Activated CD8-positive, alpha-beta memory T cell treated with anti-CD3 and anti-CD28 coated beads for 36 hours (primary cell): ENCODE results near the gene IFI27. TPM values are rescaled to one million over a fixed set of nuclear protein-coding genes. Genes with fewer than 3 reads are reported as not detected.
"Not testable (repeated sequence)": the region's sequence is repeated elsewhere in the genome, so short reads cannot be mapped to it uniquely, and the experiment has no call there.

Experiments
- CTCF ChIA-PET: fragments of 350-600 bp; sonication (Branson Sonifier 250); formaldehyde crosslinking; loops from one replicate; lab custom pipeline; 2021; ENCODE audit warnings: antibody characterized with exemption; lab: Charles Lee
- POLR2A ChIA-PET: fragments of 350-600 bp; sonication (Branson Sonifier 250); formaldehyde crosslinking; loops from one replicate; lab custom pipeline; 2021; ENCODE audit warnings: antibody characterized with exemption; lab: Charles Lee
- total RNA-seq, 2 experiments: library from RNA; stranded (reverse); gene quantifications; one replicate each; pipeline ENCODE4 v1.2.3, GENCODE V29; 2021

Gene IFI27
- total RNA-seq, result 1 to 10 TPM; 1.1 to 1.3 TPM

DNA sequence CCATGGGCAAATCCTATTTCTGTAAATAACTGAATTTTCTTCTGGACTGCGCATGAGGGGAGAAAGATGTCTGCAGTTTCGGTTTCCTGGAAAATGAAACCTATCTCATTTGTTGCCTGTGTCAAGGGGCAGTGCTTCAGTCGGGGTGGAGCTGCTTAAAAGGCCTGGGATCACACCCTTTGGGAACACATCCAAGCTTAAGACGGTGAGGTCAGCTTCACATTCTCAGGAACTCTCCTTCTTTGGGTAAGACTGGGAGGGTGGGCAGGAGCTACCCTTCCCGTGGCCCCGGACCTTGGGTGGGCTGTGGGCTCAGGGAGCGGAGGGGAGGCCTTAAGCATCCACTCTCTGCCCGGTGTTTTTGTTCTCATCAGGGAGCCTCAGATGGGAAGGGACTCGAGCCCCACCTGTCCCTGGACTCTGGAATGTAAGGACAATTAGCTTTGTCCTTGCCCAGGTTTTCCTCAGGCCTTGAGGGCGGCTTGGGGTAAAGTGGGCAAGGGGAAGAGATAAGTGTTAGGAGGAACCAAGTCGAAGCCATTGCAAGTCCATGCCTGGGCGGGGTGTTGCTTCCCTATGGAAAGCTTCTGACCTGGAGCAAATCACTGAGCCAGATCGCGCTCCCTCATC, at the start of gene IFI27:
IFI27 (plus strand) TSS at position 185 of the 630 bp plus-strand sequence.
- POLR2A ChIA-PET, result no interaction called here
- CTCF ChIA-PET, result no interaction called here

DNA sequence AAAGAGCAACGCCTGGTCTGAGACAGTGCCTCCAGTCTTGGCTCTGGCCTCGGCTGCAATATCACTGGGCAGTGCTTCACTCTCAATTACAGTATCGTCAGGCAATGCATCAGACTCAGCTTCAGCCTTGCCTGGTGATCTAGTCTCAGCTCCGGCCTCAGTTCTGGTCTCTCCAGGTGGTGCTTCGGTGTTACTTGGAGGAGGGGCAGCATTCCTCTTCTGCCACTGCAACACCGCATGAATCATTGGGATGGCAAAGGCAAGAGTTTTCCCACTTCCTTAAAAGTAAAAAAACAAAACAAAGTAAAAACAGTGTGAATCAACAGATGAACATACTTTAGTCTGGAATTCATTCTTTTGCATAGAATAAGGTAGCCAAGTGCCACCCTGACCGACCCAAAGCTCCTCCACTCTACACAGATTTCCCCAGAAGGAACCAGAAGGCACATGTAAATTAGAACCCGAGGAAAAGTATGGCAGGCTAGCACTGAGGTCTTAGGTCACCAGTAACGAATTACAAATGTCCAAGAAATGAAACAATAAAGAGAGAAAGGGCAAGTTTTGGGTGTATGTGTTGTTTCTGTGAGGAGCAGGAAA, 48.1 kb upstream of the IFI27 start:
- POLR2A ChIA-PET, result no interaction called here
- CTCF ChIA-PET, result interaction anchor here (1.3 kb wide), 1 partner anchor 12 kb away, joined by 3 read pairs; no protein-coding TSS in a partner anchor

DNA sequence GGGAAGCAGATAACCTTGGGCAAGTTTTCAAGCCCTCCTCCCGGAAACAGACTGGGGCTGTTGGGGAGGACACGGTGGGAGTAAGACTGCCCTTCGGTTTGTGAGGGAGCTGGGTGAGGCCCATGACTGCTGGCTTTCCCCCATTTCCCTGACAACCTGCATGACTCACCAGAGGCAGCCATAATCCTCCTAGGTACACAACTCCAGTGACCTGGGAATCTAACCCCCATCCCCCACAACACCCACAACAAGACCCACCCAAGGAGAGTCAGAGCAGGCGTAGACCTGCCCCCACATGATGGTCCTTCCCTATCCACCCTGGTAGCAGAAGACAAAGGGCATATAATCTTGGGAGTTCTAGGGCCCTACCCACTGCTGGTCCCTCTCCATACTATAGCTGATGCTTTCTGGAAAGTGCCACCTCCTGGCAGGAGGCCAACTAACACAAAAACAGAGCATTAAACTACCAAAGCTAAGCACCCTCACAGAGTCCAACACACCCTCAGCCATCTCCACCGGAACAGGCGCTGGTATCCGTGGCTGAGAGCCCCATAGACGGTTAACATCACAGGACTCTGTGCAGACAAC, 44.4 kb upstream of the IFI27 start:
- CTCF ChIA-PET, result no interaction called here
- POLR2A ChIA-PET, result no interaction called here

DNA sequence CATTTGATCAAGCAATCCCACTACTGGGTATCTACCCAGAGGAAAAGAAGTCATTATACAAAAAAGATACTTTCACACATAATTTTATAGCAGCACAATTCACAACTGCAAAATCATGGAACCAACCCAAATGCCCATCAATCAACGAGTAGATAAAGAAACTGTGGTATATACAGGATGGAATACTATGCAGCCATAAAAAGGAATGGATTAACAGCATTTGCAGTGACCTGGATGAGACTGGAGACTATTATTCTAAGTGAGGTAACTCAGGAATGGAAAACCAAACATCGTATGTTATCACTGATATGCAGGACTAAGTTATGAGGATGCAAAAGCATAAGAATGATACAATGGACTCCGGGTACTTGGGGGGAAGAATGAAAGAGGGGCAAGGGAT, 38.5 kb upstream of the IFI27 start:
- CTCF ChIA-PET, POLR2A ChIA-PET: not testable (repeated sequence)

DNA sequence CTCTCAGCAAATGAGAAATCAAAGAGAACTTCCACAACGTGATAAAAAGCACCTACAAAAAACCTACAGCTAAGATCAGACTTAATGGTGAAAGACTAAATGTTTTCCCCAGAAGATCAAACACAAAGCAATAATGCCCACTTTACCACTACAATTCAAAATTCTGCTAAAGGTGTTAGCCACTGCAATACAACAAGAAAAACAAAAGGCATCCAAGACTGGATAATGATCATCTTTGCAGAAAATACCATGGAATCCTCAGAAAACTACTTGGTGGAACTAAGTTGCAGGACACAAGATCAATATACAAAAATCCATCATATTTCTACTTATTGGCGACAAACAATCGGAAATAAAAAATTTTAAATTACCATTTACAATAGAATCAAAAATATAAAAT, 36.0 kb upstream of the IFI27 start:
- ChIA-PET POLR2A (no interaction called here), CTCF (interaction anchor here (0.7 kb wide), 1 partner anchor 135 kb away, joined by 3 read pairs; no protein-coding TSS in a partner anchor)

DNA sequence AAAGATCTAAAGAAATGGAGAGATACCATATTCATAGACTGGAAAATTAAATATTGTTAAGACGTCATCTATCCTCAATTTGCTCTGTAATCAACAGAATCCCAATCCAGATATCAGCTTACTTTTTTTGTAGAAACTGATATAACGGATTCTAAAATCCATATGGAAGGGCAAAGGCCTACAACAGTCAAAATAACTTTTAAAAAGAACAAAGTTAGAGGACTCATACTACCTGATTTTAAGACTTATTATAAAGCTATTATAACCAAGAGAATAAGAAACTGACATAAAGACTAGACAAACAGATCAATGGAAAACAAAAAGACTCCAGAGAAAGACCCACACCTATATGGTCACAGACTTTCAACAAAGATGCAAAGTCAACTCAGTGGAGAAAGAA, 35.5 kb upstream of the IFI27 start:
- POLR2A ChIA-PET, result no interaction called here

DNA sequence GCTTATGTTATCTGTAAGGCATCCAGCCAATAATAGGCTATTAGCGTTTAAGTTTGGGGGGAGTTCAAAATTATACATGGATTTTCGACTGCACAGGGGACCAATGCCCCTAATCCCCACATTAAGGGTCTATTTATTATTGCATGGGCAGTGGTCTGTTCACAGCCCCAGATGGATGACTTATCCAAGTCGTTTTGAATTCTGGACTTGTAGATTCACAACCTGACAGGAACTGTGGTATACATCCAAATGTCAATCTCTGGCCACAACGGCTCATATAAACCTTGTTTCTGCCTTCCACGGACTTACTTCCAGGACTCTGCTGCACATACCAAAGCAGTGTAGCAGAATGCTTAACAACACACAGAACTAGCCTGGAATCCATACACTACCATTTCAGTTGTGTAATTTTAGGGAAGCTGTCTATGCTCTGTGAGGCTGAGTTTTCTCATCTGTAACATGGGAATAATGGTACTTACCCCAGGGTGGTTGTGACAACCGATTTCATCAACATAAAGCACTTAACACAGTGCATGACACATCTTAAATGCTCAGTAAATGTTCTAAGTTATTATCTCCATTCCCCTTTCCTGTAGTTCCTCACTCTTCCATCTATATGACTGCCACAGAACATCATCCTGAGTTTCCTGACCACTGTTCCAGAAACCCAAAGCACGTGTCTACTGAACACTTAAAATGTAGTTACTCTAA, 33.3 kb upstream of the IFI27 start:
- ChIA-PET CTCF (no interaction called here), POLR2A (no interaction called here)

More for the DNA sequence above, 35.5 kb upstream of the IFI27 start:
- CTCF ChIA-PET, result interaction anchor here (0.7 kb wide), 1 partner anchor 135 kb away, joined by 3 read pairs; no protein-coding TSS in a partner anchor

DNA sequence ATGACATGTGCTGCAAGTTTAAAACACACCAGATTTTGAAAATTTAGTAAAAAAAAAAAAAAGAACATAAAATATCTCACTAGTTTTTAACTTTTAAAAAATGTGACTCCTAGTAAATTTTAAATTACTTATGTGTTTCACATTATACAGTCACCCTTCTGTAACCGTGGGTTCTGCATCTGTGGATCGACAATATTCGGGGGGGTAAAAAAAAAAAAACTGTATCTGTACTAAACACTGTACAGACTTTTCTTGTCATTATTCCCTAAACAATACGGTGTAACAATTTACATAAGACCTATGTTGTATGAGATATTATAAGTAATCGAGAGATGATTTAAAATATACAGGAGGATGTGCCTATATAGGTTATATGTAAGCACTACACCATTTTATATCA, 32.7 kb upstream of the IFI27 start:
- ChIA-PET CTCF (no interaction called here), POLR2A (interaction anchor here (0.6 kb wide), 1 partner anchor 97 kb away, joined by 3 read pairs; no protein-coding TSS in a partner anchor)

DNA sequence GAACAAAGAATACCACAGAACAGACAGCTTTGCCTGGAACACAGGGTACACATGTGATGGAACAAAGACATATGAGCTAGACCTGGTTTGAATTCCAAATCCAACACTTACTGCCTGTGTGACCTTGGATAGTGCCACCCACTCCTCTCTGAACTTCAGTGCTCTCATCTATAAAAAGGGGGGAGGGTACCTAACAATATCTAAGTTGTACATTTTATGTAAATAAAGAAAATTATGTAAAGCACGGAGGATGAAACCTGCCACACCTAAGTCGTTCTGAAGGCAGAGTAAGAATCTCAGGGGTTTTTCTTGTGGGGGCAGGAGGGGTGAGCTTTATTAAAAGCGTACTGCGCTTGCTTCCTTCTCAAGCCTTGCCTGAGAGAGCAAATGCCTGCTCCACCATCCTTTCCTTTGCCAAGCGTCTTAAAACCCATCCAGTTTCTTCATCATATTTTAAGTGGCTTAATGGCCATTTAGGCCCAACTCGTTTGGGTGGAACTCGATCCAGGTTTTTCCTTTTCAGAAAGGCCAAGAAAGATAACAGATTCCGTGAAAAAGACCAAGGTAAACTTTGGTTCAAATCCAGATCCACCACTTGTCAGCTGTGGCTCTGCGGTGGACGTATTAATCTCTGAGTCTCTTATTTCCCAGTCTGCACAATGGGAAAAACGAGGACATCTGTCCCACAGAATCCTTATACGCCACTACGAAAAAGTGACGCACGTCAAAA, 30.5 kb upstream of the IFI27 start:
- CTCF ChIA-PET, result interaction anchor here (0.7 to 2.4 kb wide), 3 partner anchors 31 to 100 kb away, joined by 3 to 8 read pairs (median 3); no protein-coding TSS in a partner anchor
- POLR2A ChIA-PET, result no interaction called here

DNA sequence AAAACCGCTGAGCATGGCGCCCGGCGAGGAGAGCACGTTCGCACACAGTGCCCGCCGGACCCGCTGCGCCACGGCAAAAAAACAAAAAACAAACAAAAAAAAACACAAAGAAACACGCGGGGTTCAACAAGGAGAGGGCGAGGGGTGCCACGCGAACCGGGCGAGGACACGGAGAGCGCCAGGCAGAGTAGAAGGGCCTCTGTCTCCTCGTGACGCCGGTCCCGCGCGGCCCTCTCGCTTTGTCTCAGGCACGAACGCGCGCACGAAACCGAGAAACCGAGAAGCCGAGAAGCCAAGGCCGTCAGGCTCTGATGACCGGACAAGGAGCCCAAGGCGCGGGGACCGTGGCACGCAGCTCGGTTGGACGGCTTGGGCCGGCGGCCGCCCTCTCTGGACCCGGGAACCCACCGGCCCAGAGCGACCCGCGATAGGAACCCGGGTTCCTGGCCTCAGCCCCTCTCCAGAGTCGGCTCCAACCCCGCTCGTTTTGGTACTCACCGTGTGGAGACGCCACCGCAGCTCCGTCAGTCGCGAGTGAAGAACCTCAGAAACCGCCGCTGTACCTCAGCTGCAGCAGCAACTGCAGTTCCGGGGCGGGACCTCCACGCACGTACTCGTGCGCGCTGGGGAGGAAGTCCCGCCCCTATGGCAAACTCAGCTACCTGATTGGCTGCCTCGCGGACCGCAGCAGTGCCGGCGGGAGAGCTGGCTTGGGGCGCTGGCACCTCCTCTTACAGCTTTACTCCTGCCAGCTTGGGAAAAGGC, 29.7 kb upstream of the IFI27 start, which contains the start of the genes DDX24 and IFI27L1:
DDX24 (minus strand) TSS at position 582 of the 765 bp plus-strand sequence. CDS start 1,460 bp downstream, outside the sequence.
IFI27L1 (plus strand) TSS at position 690 of the 765 bp plus-strand sequence. CDS start 15,628 bp downstream, outside the sequence.
- CTCF ChIA-PET, result interaction anchor here (0.7 to 2.4 kb wide), 5 partner anchors 24 to 99 kb away, joined by 3 to 8 read pairs (median 5); no protein-coding TSS in a partner anchor
- POLR2A ChIA-PET, result interaction anchor here (0.6 to 2.1 kb wide), 5 partner anchors 12 to 89 kb away, joined by 3 to 9 read pairs (median 5); partner anchors contain the start of gene IFI27L2

DNA sequence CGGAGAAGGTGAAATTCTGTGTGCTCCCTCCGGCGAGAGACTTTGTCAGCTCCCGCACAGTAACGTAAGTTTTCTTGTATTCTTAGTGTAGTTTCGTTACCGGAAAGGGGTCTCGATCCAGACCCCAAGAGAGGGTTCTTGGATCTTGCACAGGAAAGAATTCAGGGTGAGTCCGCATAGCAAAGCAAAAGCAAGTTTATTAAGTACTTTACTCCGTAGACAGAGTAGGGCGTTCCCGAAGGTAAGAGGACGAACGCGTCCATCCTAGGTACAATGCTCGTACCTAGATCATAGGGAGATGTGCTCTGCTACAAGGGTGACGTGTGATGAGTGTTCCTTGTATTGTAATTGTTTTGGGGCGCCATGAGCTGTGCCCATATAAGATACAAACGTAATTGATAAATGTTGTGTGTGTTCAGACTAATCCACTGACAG, 29.1 kb upstream of the IFI27 start:
- CTCF ChIA-PET, result interaction anchor here (0.9 to 2.4 kb wide), 5 partner anchors 25 to 142 kb away, joined by 3 to 8 read pairs (median 5); no protein-coding TSS in a partner anchor

DNA sequence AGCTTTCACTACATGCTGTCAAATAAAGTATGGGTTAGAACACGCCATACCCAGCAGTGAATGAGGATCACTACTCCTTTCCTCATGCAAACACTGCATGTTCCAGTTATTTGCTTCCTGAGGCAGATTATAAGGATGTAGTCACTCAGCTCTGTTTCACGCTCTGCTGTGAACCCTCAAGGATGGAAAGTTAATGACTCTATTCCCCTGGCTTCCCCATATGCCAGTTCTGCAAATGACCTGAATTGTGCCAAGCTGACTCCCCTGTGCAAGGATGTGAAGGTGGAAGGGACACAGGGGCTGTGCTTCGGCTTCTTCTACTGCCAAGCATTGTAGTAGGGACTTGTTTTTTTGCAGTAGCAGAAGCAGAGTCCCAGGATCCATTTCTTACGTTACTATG, 22.6 kb upstream of the IFI27 start:
- POLR2A ChIA-PET, result no interaction called here
- CTCF ChIA-PET, result no interaction called here

More for the DNA sequence above, 29.1 kb upstream of the IFI27 start:
- POLR2A ChIA-PET, result interaction anchor here (0.6 to 2.1 kb wide), 4 partner anchors 11 to 48 kb away, joined by 5 to 9 read pairs (median 5); partner anchors contain the start of gene IFI27L2

DNA sequence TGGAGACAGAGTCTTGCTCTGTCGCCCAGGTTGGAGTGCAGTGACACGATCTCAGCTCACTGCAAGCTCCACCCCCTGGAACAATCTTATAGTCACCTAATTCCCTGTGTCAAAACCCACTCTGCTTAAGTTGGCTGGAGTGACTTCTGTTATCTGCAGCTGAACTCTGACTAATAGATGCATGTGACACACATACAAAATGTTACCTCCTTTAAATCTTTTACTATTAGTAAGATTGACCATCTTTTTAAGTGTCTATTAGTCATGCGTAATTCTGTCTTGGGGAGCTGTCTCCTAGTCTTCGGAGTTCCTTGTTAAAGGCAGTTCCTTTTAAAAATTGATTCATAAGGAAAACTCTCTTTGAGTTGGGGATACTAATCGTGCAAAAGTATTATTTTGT, 22.0 kb upstream of the IFI27 start:
- ChIA-PET CTCF (no interaction called here), POLR2A (no interaction called here)

DNA sequence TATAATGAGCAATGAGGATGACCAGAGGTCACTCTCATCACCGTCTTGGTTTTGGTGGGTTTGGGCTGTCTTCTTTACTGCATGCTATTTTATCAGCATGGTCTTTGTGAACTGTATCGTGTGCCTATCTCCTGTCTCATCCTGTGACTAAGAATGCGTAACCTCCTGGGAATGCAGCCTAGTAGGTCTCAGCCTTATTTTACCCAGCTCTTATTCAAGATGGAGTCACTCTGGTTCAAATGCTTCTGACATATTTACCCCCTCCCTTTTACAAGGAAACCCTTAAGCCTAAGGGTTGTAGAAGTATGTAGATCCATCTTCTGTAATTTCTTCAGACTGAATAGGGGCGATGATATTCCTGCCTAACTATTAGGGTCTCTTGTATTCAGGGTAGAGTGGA, 21.1 kb upstream of the IFI27 start:
- POLR2A ChIA-PET, result no interaction called here
- CTCF ChIA-PET, result no interaction called here

DNA sequence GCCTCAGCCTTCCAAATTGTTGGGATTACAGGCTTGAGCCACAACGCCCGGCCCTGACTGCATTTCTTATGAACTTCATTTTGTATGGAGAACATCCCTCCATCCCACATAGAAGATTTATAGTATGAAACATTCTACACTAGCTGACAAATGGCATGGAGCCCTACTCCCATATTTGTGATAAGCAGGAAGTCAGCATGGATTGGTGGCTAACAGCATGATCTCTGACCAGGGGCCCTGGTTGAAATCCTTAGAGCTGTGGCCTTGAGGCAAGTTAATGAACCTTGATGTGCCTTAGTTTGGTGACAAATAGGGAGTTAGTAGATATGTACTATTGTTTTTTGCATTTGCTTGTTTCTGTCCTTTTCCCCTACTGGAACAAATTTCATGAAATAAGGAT, 17.1 kb upstream of the IFI27 start:
- ChIA-PET POLR2A (no interaction called here), CTCF (no interaction called here)

DNA sequence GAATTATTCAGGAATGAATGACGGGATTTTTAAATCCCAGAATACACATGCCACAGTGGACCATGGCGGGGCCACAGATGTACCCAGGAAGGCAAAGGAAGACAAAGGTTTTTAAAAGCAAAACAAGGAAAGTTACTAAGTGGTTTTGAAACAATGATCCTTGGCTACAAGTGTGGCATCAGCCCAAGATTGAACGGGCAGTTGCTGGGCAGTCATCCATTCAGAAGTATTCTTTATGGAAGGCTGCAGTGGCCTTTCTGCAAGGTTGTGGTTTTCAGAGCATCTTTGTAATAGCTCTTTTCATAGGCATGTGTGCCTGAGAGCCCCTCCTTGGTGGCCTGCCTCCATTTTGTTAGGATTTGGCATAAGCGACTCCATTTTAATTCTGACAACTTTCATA, 13.4 kb upstream of the IFI27 start:
- ChIA-PET POLR2A (no interaction called here), CTCF (interaction anchor here (0.5 kb wide), 1 partner anchor 868 kb away, joined by 3 read pairs; no protein-coding TSS in a partner anchor)

DNA sequence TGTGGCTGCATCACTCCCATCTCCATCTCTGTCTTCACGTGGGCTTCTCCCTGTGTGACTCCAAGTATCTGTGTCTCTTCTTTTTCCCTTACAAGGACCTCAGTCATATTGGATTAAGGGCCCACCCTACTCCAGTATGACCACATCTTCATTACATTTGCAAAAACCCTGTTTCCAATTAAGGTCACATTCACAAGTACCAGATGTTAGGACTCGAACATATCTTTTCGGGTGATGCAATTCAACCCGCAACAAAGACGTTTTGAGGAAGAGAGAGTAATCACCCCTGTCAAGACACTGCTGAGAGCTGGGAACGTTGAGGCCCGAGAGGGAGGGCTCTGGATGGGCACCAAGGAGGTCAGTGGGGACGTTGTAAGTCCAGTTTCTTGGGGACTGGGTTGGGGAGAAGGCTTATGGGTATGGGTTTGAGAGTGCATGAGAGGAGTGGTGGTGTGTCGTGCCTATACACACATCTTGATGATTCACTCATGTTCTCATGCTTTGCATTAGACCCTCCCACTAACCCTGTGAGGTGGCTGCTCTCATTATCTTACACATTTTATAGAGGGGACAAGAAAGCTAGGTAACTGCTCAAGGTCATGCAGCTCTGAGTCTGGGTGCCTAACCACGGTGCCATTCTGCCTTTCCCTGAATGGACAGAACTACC, 12.1 kb upstream of the IFI27 start:
- POLR2A ChIA-PET, result no interaction called here
- CTCF ChIA-PET, result no interaction called here
